Smooth muscle cell (in vitro differentiated cells): ENCODE results near the gene EFHD2. TPM values are rescaled to one million over a fixed set of nuclear protein-coding genes. Genes with fewer than 3 reads are reported as not detected.

ENCODE experiments used
- DNase-seq: peaks from one replicate; lab custom pipeline; 2025; ENCODE audit not compliant: unreplicated experiment; lab: John Stamatoyannopoulos, UW
- H2AFZ ChIP-seq: fragments of 200-600 bp; sonication (generic); 2 replicates; pipeline ENCODE4 v1.6.0; 2016; ENCODE audit warnings: antibody characterized with exemption, low read depth, mild to moderate bottlenecking
- H3F3A ChIP-seq: fragments of 200-600 bp; sonication (generic); 2 replicates; pipeline ENCODE4 v1.6.0; 2017; ENCODE audit warnings: antibody characterized with exemption, low read depth
- H3K27ac ChIP-seq: fragments of 200-600 bp; sonication (generic); 2 replicates; pipeline ENCODE4 v1.5.1; 2016; ENCODE audit warnings: low read depth, mild to moderate bottlenecking
- H3K27me3 ChIP-seq: fragments of 200-600 bp; sonication (generic); 2 replicates; pipeline ENCODE4 v1.6.1; 2016; ENCODE audit warnings: low read depth, mild to moderate bottlenecking
- H3K36me3 ChIP-seq: fragments of 200-600 bp; sonication (generic); 2 replicates; pipeline ENCODE4 v1.5.1; 2016; ENCODE audit warnings: low read depth
- H3K4me1 ChIP-seq: fragments of 200-600 bp; sonication (generic); 2 replicates; pipeline ENCODE4 v1.5.1; 2016; ENCODE audit warnings: low read depth
- H3K4me2 ChIP-seq: fragments of 200-600 bp; sonication (generic); 2 replicates; pipeline ENCODE4 v1.6.0; 2016; ENCODE audit warnings: mild to moderate bottlenecking
- H3K4me3 ChIP-seq: fragments of 200-600 bp; sonication (generic); 2 replicates; pipeline ENCODE4 v1.5.1; 2016; ENCODE audit warnings: mild to moderate bottlenecking
- H3K79me2 ChIP-seq: fragments of 200-600 bp; sonication (generic); 2 replicates; pipeline ENCODE4 v1.6.0; 2016; ENCODE audit warnings: low read depth, mild to moderate bottlenecking
- H3K9ac ChIP-seq: fragments of 200-600 bp; sonication (generic); 2 replicates; pipeline ENCODE4 v1.6.0; 2016; ENCODE audit warnings: low read depth
- H3K9me3 ChIP-seq: fragments of 200-600 bp; sonication (generic); replicated peaks from 2 replicates; pipeline ENCODE4 v1.5.1; 2016; ENCODE audit warnings: low read depth
- H4K20me1 ChIP-seq: fragments of 200-600 bp; sonication (generic); 2 replicates; pipeline ENCODE4 v1.6.0; 2016; ENCODE audit warnings: low read depth
- CTCF ChIP-seq: fragments of 200-600 bp; sonication (generic); IDR thresholded peaks from 2 replicates; pipeline ENCODE4 v1.5.1; 2017; ENCODE audit warnings: borderline replicate concordance, mild to moderate bottlenecking, antibody characterized with exemption; ENCODE audit not compliant: insufficient read depth, poor library complexity, severe bottlenecking
- WGBS: methylation state at CpG from one replicate; pipeline ENCODE4 v1.1.7; 2016; ENCODE audit warnings: low lambda C conversion rate; 5-methylcytosine and 5-hydroxymethylcytosine counted together
- polyA plus RNA-seq: library from polyadenylated mRNA; unstranded; fragments of >200 nt; fragmentation: Nextera tagmentation; extraction: Ambion mirVana; gene quantifications from 2 replicates; pipeline ENCODE4 v1.2.1, GENCODE V29; 2016
- total RNA-seq: library from RNA; depleted of rRNA; stranded (reverse); fragments of >200 nt; gene quantifications from 2 replicates; pipeline ENCODE4 v1.2.3, GENCODE V29; 2014

The EFHD2 gene
- total and polyA plus RNA-seq, 2 experiments from 2014 or later: 7.0 to 22.9 TPM

GRCh38 chr1:15383810-15384209 lies 25.9 kb upstream of the EFHD2 start:
- H2AFZ ChIP-seq: no peak overlapping the region
- no peak overlapping the region for H3K9ac ChIP-seq
- no peaks in the 10 kb centered on the region for H4K20me1 ChIP-seq
- no peak for TF ChIP-seq CTCF
- H3K27me3 ChIP-seq: peaks cover 60% of the 10 kb centered on the region
- H3K36me3 ChIP-seq: no peaks in the 10 kb centered on the region
- H3K4me2 ChIP-seq: no peak overlapping the region
- no peak for DNase-seq
- 92% methylated on average over 5 of the region's 5 CpGs for WGBS
- no peak overlapping the region for H3K4me3 ChIP-seq
- no peaks in the 10 kb centered on the region for H3K79me2 ChIP-seq
- peaks cover 17% of the 10 kb centered on the region for H3K4me1 ChIP-seq
- H3K27ac ChIP-seq: no peak overlapping the region
- H3F3A ChIP-seq: no peaks in the 10 kb centered on the region
- no peaks in the 10 kb centered on the region for H3K9me3 ChIP-seq

GRCh38 chr1:15384301-15384901 lies 25.3 kb upstream of the EFHD2 start:
- 25% methylated on average over 20 of the region's 20 CpGs for WGBS
- H2AFZ ChIP-seq: no peak overlapping the region
- peaks cover 17% of the 10 kb centered on the region for H3K4me1 ChIP-seq
- H4K20me1 ChIP-seq: no peaks in the 10 kb centered on the region
- no peaks in the 10 kb centered on the region for H3K79me2 ChIP-seq
- DNase-seq: no peak
- no peaks in the 10 kb centered on the region for H3K36me3 ChIP-seq
- no peak overlapping the region for H3K9ac ChIP-seq
- H3K4me3 ChIP-seq: no peak overlapping the region
- TF ChIP-seq CTCF: no peak
- no peak overlapping the region for H3K4me2 ChIP-seq
- no peaks in the 10 kb centered on the region for H3F3A ChIP-seq
- no peak overlapping the region for H3K27ac ChIP-seq
- H3K9me3 ChIP-seq: no peaks in the 10 kb centered on the region
- peaks cover 66% of the 10 kb centered on the region for H3K27me3 ChIP-seq

DNA sequence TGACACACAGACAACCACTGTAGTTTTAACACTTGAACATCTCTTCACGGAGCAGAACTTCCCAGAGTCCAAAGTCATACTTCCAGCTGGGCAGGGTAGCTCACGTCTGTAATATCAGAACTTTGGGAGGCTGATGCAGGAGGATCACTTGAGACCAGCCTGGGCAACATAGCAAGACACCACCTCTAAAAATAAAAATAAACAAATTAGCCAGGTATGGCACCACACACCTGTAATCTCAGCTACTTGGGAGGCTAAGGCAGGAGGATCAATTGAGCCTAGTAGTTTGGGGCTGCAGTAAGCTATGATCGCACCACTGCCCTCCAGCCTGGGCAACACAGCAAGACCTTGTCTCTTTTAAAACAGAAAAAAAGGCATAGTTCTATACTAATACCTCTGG lies 24.3 kb upstream of the EFHD2 start:
- no peak for TF ChIP-seq CTCF
- Histone ChIP-seq H3K4me3 (no peak overlapping the region), H2AFZ (no peak overlapping the region), H3K9ac (no peak overlapping the region), H4K20me1 (no peaks in the 10 kb centered on the region), H3F3A (no peaks in the 10 kb centered on the region), H3K36me3 (no peaks in the 10 kb centered on the region), H3K4me2 (no peak overlapping the region), H3K27me3 (peaks cover 68% of the 10 kb centered on the region), H3K27ac (no peak overlapping the region), H3K9me3 (no peaks in the 10 kb centered on the region), H3K79me2 (no peaks in the 10 kb centered on the region), H3K4me1 (peaks cover 17% of the 10 kb centered on the region)
- DNase-seq: no peak
- WGBS: 69% methylated on average over 3 of the region's 3 CpGs

GRCh38 chr1:15386164-15386749 lies 23.4 kb upstream of the EFHD2 start:
- no peaks in the 10 kb centered on the region for H3K9me3 ChIP-seq
- H3K79me2 ChIP-seq: no peaks in the 10 kb centered on the region
- no peak overlapping the region for H3K27ac ChIP-seq
- no peak for DNase-seq
- TF ChIP-seq CTCF: no peak
- H3K9ac ChIP-seq: no peak overlapping the region
- H3F3A ChIP-seq: no peaks in the 10 kb centered on the region
- peak overlapping the region; percentile 36 for H2AFZ ChIP-seq
- no peaks in the 10 kb centered on the region for H4K20me1 ChIP-seq
- peak overlapping the region; percentile 74 for H3K4me2 ChIP-seq
- peaks cover 17% of the 10 kb centered on the region for H3K4me1 ChIP-seq
- H3K27me3 ChIP-seq: peaks cover 68% of the 10 kb centered on the region
- 15% methylated on average over 17 of the region's 17 CpGs for WGBS
- no peak overlapping the region for H3K4me3 ChIP-seq
- no peaks in the 10 kb centered on the region for H3K36me3 ChIP-seq
